ENCODE data around the gene PKP4.

GRCh38 chr2:158670292-158670691 lies 213.5 kb downstream of the PKP4 start:
- TF ChIP-seq POLR2AphosphoS5 (IDR thresholded peaks at IDR 0.05; ENCODE audit: borderline replicate concordance, low read depth, low read length): no peak
- TF ChIP-seq EZH2 (IDR thresholded peaks at IDR 0.05): no peak
